Mesothelial cell of epicardium (in vitro differentiated cells): Measurements from ENCODE around the gene NDFIP1. TPM values are rescaled to one million over a fixed set of nuclear protein-coding genes. Genes with fewer than 3 reads are reported as not detected.

Experiments used
- DNase-seq, 2 experiments: peaks; one replicate each; pipeline ENCODE4 v3.0.0; 2021; ENCODE audit warnings: low spot score in 2 of 2; ENCODE audit not compliant: unreplicated experiment in 2 of 2
- H3K27ac Mint-ChIP-seq: 2 replicates; pipeline ENCODE4 v1.8.0; 2021; ENCODE audit warnings: mixed read lengths
- H3K27me3 Mint-ChIP-seq: 2 replicates; pipeline ENCODE4 v1.8.0; 2021; ENCODE audit warnings: low read depth, mixed read lengths
- H3K36me3 Mint-ChIP-seq: 2 replicates; pipeline ENCODE4 v1.8.0; 2021; ENCODE audit warnings: mixed read lengths
- H3K4me1 Mint-ChIP-seq: 2 replicates; pipeline ENCODE4 v1.8.0; 2021; ENCODE audit warnings: mixed read lengths
- H3K4me3 Mint-ChIP-seq: 2 replicates; pipeline ENCODE4 v1.8.0; 2021; ENCODE audit warnings: mild to moderate bottlenecking, moderate library complexity, mixed read lengths
- H3K9me3 Mint-ChIP-seq: 2 replicates; pipeline ENCODE4 v1.8.0; 2021; ENCODE audit warnings: mixed read lengths
- total RNA-seq: library from RNA; stranded (reverse); gene quantifications from 3 replicates; pipeline ENCODE4 v1.2.1, GENCODE V29; 2021
- TF ChIP-seq, protein P1 (sequence below): fragments of 200-600 bp; sonication (generic); IDR thresholded peaks from one replicate; pipeline ENCODE4 v1.5.0; 2021; ENCODE audit warnings: antibody characterized with exemption; ENCODE audit not compliant: unreplicated experiment

NDFIP1 gene
- total RNA-seq, 1 donor from 2014 or later, result 67.9 TPM

DNA sequence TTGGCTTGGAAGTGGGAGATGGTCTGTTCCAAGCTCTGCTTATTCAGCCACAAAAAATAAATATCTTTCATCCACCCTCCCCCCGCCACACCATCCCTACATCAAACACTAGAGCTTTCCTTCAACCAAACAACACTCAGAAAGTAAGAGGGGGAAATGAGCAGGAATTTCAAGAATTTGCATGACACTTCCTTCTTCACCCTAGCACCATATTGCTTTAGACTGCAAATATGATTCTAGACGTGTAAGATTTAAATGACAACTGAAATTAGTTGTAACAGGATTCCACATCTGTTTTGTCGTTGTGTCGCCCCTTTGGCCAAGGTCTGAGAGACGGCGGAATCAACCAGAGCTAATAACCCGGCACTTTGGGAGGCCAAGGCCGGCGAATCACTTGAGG lies 88.5 kb downstream of the NDFIP1 start:
- no peaks in the 10 kb centered on the region for H3K27me3 Mint-ChIP-seq

GRCh38 chr5:142197781-142198180 lies 89.2 kb downstream of the NDFIP1 start:
- TF ChIP-seq, protein P1, sequence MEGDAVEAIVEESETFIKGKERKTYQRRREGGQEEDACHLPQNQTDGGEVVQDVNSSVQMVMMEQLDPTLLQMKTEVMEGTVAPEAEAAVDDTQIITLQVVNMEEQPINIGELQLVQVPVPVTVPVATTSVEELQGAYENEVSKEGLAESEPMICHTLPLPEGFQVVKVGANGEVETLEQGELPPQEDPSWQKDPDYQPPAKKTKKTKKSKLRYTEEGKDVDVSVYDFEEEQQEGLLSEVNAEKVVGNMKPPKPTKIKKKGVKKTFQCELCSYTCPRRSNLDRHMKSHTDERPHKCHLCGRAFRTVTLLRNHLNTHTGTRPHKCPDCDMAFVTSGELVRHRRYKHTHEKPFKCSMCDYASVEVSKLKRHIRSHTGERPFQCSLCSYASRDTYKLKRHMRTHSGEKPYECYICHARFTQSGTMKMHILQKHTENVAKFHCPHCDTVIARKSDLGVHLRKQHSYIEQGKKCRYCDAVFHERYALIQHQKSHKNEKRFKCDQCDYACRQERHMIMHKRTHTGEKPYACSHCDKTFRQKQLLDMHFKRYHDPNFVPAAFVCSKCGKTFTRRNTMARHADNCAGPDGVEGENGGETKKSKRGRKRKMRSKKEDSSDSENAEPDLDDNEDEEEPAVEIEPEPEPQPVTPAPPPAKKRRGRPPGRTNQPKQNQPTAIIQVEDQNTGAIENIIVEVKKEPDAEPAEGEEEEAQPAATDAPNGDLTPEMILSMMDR, result no peak
- Mint-ChIP-seq H3K9me3 (no peaks in the 10 kb centered on the region), H3K4me3 (no peak overlapping the region), H3K27me3 (peaks cover 1% of the 10 kb centered on the region), H3K4me1 (peaks cover 4% of the 10 kb centered on the region), H3K36me3 (no peaks in the 10 kb centered on the region), H3K27ac (no peak overlapping the region)
- DNase-seq, result no peak

More for the DNA sequence above, 88.5 kb downstream of the NDFIP1 start:
- Mint-ChIP-seq H3K4me3 (no peak overlapping the region), H3K27ac (no peak overlapping the region), H3K4me1 (peaks cover 6% of the 10 kb centered on the region), H3K9me3 (no peaks in the 10 kb centered on the region), H3K36me3 (no peaks in the 10 kb centered on the region)
- TF ChIP-seq, protein P1, result no peak
- DNase-seq, result no peak

DNA sequence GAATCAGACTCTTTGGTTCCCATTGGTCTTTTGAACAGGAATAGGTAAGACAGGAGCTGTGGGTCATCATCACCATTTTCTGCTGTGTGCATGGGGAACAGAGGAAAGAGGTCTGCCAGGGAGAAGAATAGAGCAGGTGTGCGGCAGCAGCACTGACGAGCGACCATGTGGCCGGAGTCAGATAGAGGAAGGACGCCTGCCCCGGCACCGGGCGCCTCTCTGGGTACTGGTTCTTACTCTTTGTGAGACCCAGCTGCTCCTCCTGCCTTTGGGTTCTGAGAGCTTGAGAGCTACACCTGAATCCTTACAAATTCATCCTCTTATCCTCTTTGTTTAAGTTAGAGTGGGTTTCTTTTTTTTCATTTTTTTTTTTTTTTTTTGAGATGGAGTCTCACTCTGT lies 90.8 kb downstream of the NDFIP1 start:
- Mint-ChIP-seq H3K4me1 (peaks cover 4% of the 10 kb centered on the region), H3K27ac (no peak overlapping the region), H3K27me3 (peaks cover 1% of the 10 kb centered on the region), H3K36me3 (no peaks in the 10 kb centered on the region), H3K9me3 (no peaks in the 10 kb centered on the region), H3K4me3 (no peak overlapping the region)
- DNase-seq, result no peak
- TF ChIP-seq, protein P1, result no peak

DNA sequence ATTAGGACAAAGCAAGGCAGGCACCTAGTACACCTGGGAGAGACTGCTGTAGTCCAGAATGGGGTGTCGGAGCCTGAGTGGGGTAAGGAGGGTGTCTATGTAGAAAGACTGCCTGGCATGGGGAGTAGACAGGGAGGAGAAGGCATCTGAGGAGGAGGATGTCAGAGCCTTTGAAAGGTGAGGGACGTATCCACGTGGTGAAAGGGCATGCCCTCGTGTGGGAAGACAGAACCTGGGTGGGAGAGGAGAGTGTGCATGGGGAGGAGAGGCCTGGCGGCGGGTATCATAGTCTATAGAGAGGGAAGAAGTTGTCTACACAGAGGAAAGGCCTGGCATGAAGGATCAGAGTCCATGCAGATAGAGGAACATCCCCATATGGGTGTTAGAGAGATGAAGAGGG lies 91.8 kb downstream of the NDFIP1 start:
- Mint-ChIP-seq H3K27me3 (peaks cover 1% of the 10 kb centered on the region), H3K36me3 (no peaks in the 10 kb centered on the region), H3K4me3 (no peak overlapping the region), H3K9me3 (no peaks in the 10 kb centered on the region), H3K4me1 (peaks cover 4% of the 10 kb centered on the region), H3K27ac (no peak overlapping the region)
- TF ChIP-seq, protein P1, result no peak
- DNase-seq, result no peak

DNA sequence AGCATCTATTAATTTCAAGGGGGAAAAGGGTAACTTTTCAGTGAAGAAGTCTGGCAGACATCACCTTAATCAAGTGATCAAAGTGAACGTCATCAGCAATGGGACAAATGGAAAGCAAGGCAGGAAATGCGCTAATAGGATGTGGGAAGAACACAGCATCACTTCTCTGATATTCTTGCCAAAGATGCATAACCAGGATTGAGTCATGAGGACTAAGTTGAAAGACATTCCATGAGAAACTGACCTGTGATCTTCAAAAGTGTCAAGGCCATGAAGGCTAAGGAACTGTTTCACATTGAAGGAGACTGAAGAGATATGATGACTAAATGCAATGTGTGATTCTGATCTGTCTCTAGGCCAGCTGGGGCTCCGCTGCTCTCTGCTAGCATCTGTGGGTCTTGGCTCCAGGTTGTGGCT lies 92.9 kb downstream of the NDFIP1 start:
- H3K27ac Mint-ChIP-seq, result no peak overlapping the region
- peaks cover 1% of the 10 kb centered on the region for H3K27me3 Mint-ChIP-seq
- H3K4me1 Mint-ChIP-seq, result peaks cover 4% of the 10 kb centered on the region
- TF ChIP-seq, protein P1, result no peak
- no peaks in the 10 kb centered on the region for H3K36me3 Mint-ChIP-seq
- H3K9me3 Mint-ChIP-seq, result no peaks in the 10 kb centered on the region
- DNase-seq, result no peak
- no peak overlapping the region for H3K4me3 Mint-ChIP-seq

DNA sequence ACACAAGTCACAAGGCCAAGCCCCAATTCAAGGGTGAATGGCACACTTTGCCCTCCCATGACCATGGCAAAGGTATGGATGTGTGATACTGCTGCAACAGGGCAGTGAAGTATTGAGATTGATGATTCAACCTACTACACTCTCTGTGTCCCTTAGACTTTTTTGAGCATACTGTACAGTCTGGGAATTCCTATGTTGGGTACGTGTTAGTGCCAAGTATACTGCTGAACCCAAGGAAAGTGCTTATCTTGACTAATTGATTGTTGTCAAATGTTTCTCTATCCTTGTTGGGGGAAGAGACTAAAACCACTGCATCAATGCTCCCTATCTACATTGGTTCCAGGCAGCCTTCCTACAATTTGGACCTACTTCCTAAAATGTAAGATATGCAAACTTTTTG lies 93.7 kb downstream of the NDFIP1 start:
- no peaks in the 10 kb centered on the region for H3K9me3 Mint-ChIP-seq
- TF ChIP-seq, protein P1, result no peak
- H3K27me3 Mint-ChIP-seq, result peaks cover 1% of the 10 kb centered on the region
- H3K36me3 Mint-ChIP-seq, result no peaks in the 10 kb centered on the region
- no peak overlapping the region for H3K4me3 Mint-ChIP-seq
- no peak overlapping the region for H3K27ac Mint-ChIP-seq
- DNase-seq, result no peak
- no peaks in the 10 kb centered on the region for H3K4me1 Mint-ChIP-seq
